Common myeloid progenitor, CD34-positive (primary cell): Measurements from ENCODE around the gene PYDC1.
A peak's percentile ranks its signal among the peaks of the same experiment; 100 is the strongest.

Experiments
- CTCF ChIA-PET: fragments of 350-600 bp; sonication (Branson Sonifier 250); formaldehyde crosslinking; loops from one replicate; lab custom pipeline; 2021; ENCODE audit warnings: antibody characterized with exemption; lab: Charles Lee
- POLR2A ChIA-PET: fragments of 350-600 bp; sonication (Branson Sonifier 250); formaldehyde crosslinking; loops from one replicate; lab custom pipeline; 2021; ENCODE audit warnings: antibody characterized with exemption; lab: Charles Lee
- DNase-seq, 3 donors: peaks; one replicate each; pipeline versions ENCODE4 v3.0.0 to v3.0.0-alpha.2; 2013
- H3K27ac ChIP-seq, 2 experiments: 1 replicate in 1 of 2; 2 replicates in 1 of 2; pipeline ENCODE4 v1.7.0; 2013; ENCODE audit warnings: inconsistent platforms in 2 of 2, low read length in 2 of 2, mild to moderate bottlenecking in 2 of 2, low read depth in 1 of 2, moderate library complexity in 1 of 2; ENCODE audit not compliant: severe bottlenecking in 2 of 2, insufficient read depth in 1 of 2, poor library complexity in 1 of 2
- H3K27me3 ChIP-seq, 5 experiments: replicated peaks in 2 of 5; 1 replicate in 3 of 5; 2 replicates in 2 of 5; pipeline versions ENCODE4 v1.6.1 to v1.7.0; 2013; ENCODE audit warnings: low read length in 4 of 5, mild to moderate bottlenecking in 2 of 5, moderate library complexity in 2 of 5, inconsistent platforms in 1 of 5; ENCODE audit not compliant: insufficient read depth in 5 of 5, control insufficient read depth in 4 of 5
- H3K36me3 ChIP-seq, 4 experiments: 1 replicate in 2 of 4; 2 replicates in 2 of 4; pipeline versions ENCODE4 v1.6.1 to v1.7.0; 2013; ENCODE audit warnings: low read length in 3 of 4, control low read depth in 1 of 4, mild to moderate bottlenecking in 1 of 4; ENCODE audit not compliant: control insufficient read depth in 4 of 4, insufficient read depth in 4 of 4
- H3K4me1 ChIP-seq, 4 experiments: 1 replicate in 3 of 4; 2 replicates in 1 of 4; pipeline versions ENCODE4 v1.6.1 to v1.7.1; 2013; ENCODE audit warnings: low read length in 3 of 4, mild to moderate bottlenecking in 3 of 4, control low read depth in 1 of 4, inconsistent platforms in 1 of 4, moderate library complexity in 1 of 4; ENCODE audit not compliant: control insufficient read depth in 4 of 4, insufficient read depth in 4 of 4; ENCODE audit errors: control extremely low read depth in 1 of 4
- H3K4me3 ChIP-seq, 7 experiments: 1 replicate in 4 of 7; 2 replicates in 3 of 7; pipeline versions ENCODE4 v1.5.1 to v1.7.0; 2013; ENCODE audit warnings: mild to moderate bottlenecking in 7 of 7, low read length in 6 of 7, moderate library complexity in 6 of 7, inconsistent platforms in 2 of 7, low read depth in 2 of 7, control low read depth in 1 of 7; ENCODE audit not compliant: insufficient read depth in 4 of 7, control insufficient read depth in 1 of 7; ENCODE audit errors: extremely low read depth in 1 of 7
- H3K9me3 ChIP-seq, 5 experiments: 1 replicate in 4 of 5; 2 replicates in 1 of 5; pipeline versions ENCODE4 v1.6.1 to v1.7.1; 2013; ENCODE audit warnings: low read length in 4 of 5, mild to moderate bottlenecking in 2 of 5, inconsistent platforms in 1 of 5, low read depth in 1 of 5, moderate library complexity in 1 of 5; ENCODE audit not compliant: control insufficient read depth in 4 of 5, insufficient read depth in 2 of 5; ENCODE audit errors: control extremely low read depth in 1 of 5
- WGBS: methylation state at CpG from one replicate; pipeline ENCODE4 v1.1.5; 2013; ENCODE audit not compliant: insufficient coverage; 5-methylcytosine and 5-hydroxymethylcytosine counted together

Gene PYDC1

DNA sequence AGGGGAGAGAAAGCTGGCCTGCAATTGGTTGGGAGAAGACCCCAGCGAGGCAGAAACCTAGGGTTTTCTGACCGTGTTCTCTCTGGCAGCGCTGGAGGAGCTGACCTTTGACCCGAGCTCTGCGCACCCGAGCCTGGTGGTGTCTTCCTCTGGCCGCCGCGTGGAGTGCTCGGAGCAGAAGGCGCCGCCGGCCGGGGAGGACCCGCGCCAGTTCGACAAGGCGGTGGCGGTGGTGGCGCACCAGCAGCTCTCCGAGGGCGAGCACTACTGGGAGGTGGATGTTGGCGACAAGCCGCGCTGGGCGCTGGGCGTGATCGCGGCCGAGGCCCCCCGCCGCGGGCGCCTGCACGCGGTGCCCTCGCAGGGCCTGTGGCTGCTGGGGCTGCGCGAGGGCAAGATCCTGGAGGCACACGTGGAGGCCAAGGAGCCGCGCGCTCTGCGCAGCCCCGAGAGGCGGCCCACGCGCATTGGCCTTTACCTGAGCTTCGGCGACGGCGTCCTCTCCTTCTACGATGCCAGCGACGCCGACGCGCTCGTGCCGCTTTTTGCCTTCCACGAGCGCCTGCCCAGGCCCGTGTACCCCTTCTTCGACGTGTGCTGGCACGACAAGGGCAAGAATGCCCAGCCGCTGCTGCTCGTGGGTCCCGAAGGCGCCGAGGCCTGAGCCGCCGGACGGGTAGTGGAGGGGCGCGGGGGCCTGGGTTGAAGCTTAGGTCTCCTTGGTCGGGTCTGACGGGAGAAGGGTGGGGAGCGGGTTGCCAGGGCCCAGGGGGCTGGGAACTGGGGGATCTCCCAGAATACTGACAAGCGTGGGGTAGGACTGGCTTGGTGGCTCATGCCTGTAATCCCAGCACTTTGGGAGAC lies 7.4 kb upstream of the PYDC1 start:
- H3K27me3 ChIP-seq, result no peaks in the 10 kb centered on the region
- ChIA-PET POLR2A (no interaction called here), CTCF (interaction anchor here (1.2 kb wide), 1 partner anchor 31 kb away, joined by 3 read pairs; no protein-coding TSS in a partner anchor)
- peaks cover 0 to 6% (median 3%) of the 10 kb centered on the region in 4 experiments for H3K4me1 ChIP-seq
- WGBS, result 97% methylated on average over 73 of the region's 80 CpGs
- H3K36me3 ChIP-seq, result no peaks in the 10 kb centered on the region
- no peak overlapping the region for H3K4me3 ChIP-seq
- no peak overlapping the region for H3K27ac ChIP-seq
- no peak for DNase-seq
- no peaks in the 10 kb centered on the region for H3K9me3 ChIP-seq

DNA sequence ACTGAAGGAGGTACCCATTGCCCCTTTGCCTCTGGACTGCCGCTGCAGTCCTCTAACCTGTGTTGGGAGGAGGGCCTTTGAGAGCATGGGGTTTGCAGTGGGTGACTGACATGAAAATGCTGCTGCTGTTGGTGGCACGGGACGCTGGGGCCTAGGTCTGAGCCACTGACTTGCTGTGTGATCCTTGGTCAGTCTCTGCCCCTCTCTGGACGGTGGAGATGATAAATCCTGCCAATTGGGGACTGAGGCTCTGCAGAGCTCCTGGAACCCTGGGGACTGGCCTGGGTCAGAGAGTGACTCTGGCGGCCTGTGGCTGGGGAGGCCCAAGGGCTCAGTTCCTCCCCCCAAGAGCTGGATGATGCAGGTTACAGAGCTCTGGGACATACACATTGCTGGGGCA lies 6.1 kb upstream of the PYDC1 start:
- ChIA-PET POLR2A (no interaction called here), CTCF (no interaction called here)
- WGBS, result 100% methylated on average over 4 of the region's 5 CpGs
- no peak for DNase-seq
- H3K4me3 ChIP-seq, result no peak overlapping the region
- H3K36me3 ChIP-seq, result no peaks in the 10 kb centered on the region
- peaks cover 0 to 5% (median 2%) of the 10 kb centered on the region in 4 experiments for H3K4me1 ChIP-seq
- no peaks in the 10 kb centered on the region for H3K9me3 ChIP-seq
- no peak overlapping the region for H3K27ac ChIP-seq
- peaks cover 0 to 4% (median 0%) of the 10 kb centered on the region in 5 experiments for H3K27me3 ChIP-seq

DNA sequence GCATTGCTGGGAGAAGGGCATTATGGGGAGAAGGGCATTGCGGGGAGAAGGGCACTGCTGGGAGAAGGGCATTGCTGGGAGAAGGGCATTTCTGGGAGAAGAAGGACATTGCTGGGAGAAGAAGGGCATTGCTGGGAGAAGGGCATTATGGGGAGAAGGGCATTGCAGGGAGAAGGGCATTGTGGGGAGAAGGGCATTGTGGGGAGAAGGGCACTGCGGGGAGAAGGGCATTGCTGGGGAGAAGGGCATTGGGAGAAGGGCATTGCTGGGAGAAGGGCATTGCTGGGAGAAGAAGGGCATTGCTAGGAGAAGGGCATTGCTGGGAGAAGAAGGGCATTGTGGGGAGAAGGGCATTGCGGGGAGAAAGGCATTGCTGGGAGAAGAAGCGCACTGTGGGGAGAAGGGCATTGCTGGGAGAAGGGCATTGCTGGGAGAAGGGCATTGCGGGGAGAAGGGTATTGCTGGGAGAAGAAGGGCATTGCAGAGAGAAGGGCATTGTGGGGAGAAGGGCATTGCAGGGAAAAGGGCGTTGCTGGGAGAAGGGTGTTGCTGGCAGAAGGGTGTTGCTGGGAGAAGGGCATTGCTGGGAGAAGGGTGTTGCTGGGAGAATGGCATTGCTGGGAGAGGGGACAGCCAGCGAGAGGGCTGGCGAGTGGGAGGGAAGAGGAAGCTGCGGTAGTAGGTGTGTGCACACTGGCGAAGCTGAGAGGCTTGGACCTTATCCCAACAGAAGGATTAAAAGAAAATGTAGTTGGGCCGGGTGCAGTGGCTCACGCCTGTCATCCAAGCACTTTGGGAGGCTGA lies 4.6 kb upstream of the PYDC1 start:
- DNase-seq, result no peak
- Histone ChIP-seq H3K4me3 (no peak overlapping the region), H3K4me1 (peaks cover 0 to 13% (median 9%) of the 10 kb centered on the region in 4 experiments), H3K27me3 (peaks cover 0 to 17% (median 9%) of the 10 kb centered on the region in 5 experiments), H3K9me3 (no peaks in the 10 kb centered on the region), H3K36me3 (no peaks in the 10 kb centered on the region), H3K27ac (no peak overlapping the region)
- CTCF ChIA-PET, result no interaction called here
- POLR2A ChIA-PET, result interaction anchor here (0.8 kb wide), 1 partner anchor 99 kb away, joined by 5 read pairs; no protein-coding TSS in a partner anchor
- WGBS, result 74% methylated on average over 10 of the region's 12 CpGs

DNA sequence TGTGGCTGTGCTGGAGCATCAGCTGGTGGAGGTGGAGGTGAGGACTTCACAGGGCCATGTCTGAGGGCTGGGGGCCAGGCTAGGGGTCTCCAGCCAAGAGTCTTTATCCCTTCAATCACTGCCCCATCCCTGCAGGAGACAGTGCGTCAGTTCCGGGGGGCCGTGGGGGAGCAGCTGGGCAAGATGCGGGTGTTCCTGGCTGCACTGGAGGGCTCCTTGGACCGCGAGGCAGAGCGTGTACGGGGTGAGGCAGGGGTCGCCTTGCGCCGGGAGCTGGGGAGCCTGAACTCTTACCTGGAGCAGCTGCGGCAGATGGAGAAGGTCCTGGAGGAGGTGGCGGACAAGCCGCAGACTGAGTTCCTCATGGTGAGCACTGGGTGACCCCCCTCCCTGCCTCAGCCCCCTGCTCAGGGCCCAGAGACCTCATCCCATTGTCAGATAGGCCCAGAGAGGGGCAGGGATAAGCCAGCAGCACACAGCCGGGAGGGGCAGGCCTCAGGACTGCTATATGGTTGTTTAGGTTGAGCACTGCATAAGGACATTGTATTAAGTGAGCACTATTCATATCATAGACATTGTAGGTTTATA lies 2.3 kb upstream of the PYDC1 start:
- 97% methylated on average over 11 of the region's 15 CpGs for WGBS
- CTCF ChIA-PET, result interaction anchor here (3.0 kb wide), 1 partner anchor 8 kb away, joined by 12 read pairs; no protein-coding TSS in a partner anchor
- H3K27me3 ChIP-seq, result peaks cover 0 to 32% (median 20%) of the 10 kb centered on the region in 5 experiments

DNA sequence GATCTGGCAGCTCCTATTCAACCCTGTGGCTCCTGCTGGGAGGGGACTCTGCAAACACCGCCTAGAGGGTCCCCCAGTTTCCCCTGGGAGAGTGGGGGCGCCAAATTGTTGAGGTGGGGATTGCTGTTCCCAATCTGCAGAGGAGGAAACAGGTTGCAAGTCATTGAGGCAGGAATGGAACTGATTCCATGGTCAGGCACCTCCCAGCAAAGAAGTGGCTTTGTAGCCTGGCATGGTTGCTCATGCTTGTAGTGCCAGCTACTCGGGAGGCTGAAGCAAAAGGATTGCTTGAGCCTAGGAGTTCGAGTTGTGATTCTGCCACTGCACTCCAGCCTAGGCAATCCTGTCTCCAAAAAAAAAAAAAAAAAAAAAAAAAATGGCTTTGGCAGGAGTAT lies 198 bp upstream of the PYDC1 start:
- Histone ChIP-seq H3K27me3 (peaks cover 0 to 32% (median 24%) of the 10 kb centered on the region in 5 experiments), H3K36me3 (no peaks in the 10 kb centered on the region), H3K4me3 (peak overlapping the region in 4 of 7 experiments; percentile 24 to 70 (median 56)), H3K27ac (no peak overlapping the region), H3K9me3 (no peaks in the 10 kb centered on the region), H3K4me1 (peaks cover 2 to 40% (median 32%) of the 10 kb centered on the region in 4 experiments)
- ChIA-PET POLR2A (no interaction called here), CTCF (interaction anchor here (0.5 to 3.0 kb wide), 9 partner anchors 10 to 166 kb away, joined by 3 to 12 read pairs (median 3); partner anchors contain the start of gene PYCARD)
- WGBS, result 21% methylated on average over 4 of the region's 4 CpGs
- no peak for DNase-seq

More for the DNA sequence above, 2.3 kb upstream of the PYDC1 start:
- H3K4me3 ChIP-seq, result no peak overlapping the region
- no peak for DNase-seq
- H3K27ac ChIP-seq, result no peak overlapping the region
- POLR2A ChIA-PET, result interaction anchor here (0.6 kb wide), 1 partner anchor 67 kb away, joined by 5 read pairs; no protein-coding TSS in a partner anchor
- peaks cover 2 to 36% (median 30%) of the 10 kb centered on the region in 4 experiments for H3K4me1 ChIP-seq
- H3K36me3 ChIP-seq, result no peaks in the 10 kb centered on the region
- H3K9me3 ChIP-seq, result no peaks in the 10 kb centered on the region

DNA sequence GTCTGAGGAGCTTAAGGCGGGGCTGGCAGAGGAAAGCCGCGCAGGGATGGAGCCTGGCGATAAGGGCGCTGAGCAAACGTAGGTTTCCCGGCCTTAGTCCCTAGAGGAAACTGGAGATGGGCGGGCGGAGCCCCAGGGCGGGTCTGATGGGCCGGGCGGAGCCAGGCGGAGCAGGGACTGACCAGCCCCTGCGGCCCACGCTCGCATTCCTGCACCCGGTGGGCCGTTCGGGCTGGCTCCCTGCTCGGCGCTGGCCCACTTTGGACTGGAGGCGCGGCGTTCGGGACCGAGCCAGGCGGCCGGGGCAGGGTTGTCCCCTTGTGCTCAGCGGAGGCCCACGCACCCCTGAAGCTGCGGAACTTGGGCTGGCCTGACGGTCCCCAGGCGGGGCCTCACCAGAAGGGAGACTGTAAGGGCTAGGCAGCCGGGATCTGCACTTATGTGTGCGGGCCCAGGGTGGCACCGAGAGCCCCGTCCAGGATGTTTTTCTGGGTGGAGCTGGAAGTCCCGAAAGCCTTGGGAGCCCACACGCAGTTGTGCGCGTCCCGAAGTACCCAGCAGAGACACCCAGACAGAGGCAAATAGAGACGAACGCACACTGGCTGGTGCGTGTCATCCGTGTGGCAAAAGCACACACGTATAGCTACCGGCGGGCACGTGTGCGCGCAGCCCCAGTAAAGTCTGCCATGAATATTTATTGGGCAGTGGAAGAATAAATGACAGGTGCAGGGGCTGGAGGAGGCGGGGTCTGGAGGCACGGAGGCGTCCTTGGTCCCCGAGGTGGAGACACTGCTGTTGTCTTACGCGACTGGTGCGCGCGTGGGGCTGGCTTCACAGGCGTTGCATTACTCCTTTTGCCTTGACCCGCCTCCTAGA lies 1.4 kb downstream of the PYDC1 start:
- Histone ChIP-seq H3K27ac (no peak overlapping the region), H3K36me3 (no peaks in the 10 kb centered on the region), H3K4me1 (peaks cover 2 to 40% (median 33%) of the 10 kb centered on the region in 4 experiments), H3K27me3 (peaks cover 0 to 32% (median 24%) of the 10 kb centered on the region in 5 experiments), H3K4me3 (peak overlapping the region in 6 of 7 experiments; percentile 43 to 70 (median 51)), H3K9me3 (no peaks in the 10 kb centered on the region)
- under 1% methylated on average over 54 of the region's 63 CpGs for WGBS
- peak in 2 of 3 donors; percentile 49 to 60 for DNase-seq
- ChIA-PET POLR2A (interaction anchor here (0.5 to 1.2 kb wide), 2 partner anchors 13 to 35 kb away, joined by 4 to 5 read pairs; partner anchors contain the start of gene PYCARD), CTCF (interaction anchor here (1.1 to 2.9 kb wide), 3 partner anchors 11 to 40 kb away, joined by 3 to 12 read pairs (median 3); partner anchors contain the start of gene PYCARD)
